Astrocyte of the cerebellum (primary cell): Measurements from ENCODE around the gene PLCXD3.

Experiments used
- DNase-seq: peaks from one replicate; pipeline ENCODE4 v3.0.0-alpha.2; 2011; ENCODE audit warnings: low read depth
- H3K4me3 ChIP-seq: 2 replicates; pipeline ENCODE4 v1.5.1; 2011; ENCODE audit warnings: mild to moderate bottlenecking, low read depth, low read length, moderate library complexity
- in situ Hi-C: cut with HindIII; loops from 2 replicates; pipeline ENCODE4 v1.10.0; 2017; ENCODE audit warnings: low sequenced_read_pairs
- TF ChIP-seq, protein P1 (sequence below): IDR thresholded peaks from 2 replicates; pipeline ENCODE4 v1.5.1; 2012; ENCODE audit warnings: low read length, low read depth, moderate library complexity, mild to moderate bottlenecking; ENCODE audit errors: missing control alignments

The PLCXD3 gene

DNA sequence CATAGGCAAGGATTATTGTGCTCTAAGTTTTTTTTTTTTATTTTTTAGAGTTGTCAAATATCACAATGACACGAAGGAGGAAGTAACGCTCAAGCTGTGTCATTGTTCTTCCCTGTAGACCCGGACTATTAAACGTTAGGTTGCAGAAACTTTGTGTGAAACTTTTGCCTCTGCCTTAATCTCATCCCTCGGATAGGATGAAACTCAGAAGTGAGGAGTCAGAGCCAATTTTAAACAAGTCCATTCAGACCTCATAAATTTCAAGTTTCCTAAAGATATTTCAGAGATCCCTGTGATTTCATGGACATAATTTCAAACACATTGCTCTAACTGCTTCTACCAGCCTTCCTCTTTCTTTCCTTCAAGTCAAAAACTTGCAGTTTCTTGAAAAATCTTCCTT lies 198.3 kb downstream of the PLCXD3 start:
- TF ChIP-seq, protein P1, sequence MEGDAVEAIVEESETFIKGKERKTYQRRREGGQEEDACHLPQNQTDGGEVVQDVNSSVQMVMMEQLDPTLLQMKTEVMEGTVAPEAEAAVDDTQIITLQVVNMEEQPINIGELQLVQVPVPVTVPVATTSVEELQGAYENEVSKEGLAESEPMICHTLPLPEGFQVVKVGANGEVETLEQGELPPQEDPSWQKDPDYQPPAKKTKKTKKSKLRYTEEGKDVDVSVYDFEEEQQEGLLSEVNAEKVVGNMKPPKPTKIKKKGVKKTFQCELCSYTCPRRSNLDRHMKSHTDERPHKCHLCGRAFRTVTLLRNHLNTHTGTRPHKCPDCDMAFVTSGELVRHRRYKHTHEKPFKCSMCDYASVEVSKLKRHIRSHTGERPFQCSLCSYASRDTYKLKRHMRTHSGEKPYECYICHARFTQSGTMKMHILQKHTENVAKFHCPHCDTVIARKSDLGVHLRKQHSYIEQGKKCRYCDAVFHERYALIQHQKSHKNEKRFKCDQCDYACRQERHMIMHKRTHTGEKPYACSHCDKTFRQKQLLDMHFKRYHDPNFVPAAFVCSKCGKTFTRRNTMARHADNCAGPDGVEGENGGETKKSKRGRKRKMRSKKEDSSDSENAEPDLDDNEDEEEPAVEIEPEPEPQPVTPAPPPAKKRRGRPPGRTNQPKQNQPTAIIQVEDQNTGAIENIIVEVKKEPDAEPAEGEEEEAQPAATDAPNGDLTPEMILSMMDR = no peak
- in situ Hi-C loops = no loop called here
- no peak overlapping the region for H3K4me3 ChIP-seq
- DNase-seq = no peak

DNA sequence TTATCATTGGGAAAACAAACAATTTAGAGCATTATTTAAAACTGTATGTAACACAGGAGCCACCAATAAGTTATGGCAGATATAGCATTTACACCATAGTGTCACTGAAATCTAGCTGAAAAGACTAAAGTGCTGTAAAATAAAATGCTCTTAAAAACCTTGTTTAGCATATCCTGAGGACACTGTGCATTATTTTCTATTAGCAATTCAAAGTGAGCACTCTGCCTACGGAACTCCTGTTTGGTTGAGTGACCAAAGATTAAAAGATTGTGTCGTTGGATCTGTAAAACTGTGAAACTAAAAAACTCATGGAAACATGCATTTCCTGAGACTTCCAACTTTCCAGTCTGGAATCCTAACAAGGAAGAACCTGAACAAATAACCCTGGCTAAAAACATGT lies 201.1 kb downstream of the PLCXD3 start:
- no peak for DNase-seq
- TF ChIP-seq, protein P1 = no peak
- no peak overlapping the region for H3K4me3 ChIP-seq
- in situ Hi-C loops = no loop called here

DNA sequence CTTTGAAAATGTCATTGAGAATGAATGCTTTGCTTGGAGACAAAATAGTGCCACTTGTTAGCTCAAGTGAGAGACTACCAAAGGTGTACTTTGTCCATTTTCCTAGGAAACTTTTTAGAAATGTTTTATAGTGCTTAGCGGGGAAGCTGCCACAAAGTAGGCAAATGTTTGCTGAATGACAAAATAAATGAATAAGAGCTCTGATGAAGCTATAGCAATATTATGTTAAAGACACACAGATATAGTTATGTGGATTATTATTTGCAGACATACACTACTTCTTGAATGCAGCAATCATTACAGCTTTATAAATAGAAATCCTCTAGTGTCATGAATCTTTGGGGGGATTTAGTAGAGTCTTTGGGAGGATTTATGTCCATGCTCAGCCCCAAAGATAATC lies 204.4 kb downstream of the PLCXD3 start:
- DNase-seq = no peak
- in situ Hi-C loops = no loop called here
- TF ChIP-seq, protein P1 = no peak
- no peak overlapping the region for H3K4me3 ChIP-seq

DNA sequence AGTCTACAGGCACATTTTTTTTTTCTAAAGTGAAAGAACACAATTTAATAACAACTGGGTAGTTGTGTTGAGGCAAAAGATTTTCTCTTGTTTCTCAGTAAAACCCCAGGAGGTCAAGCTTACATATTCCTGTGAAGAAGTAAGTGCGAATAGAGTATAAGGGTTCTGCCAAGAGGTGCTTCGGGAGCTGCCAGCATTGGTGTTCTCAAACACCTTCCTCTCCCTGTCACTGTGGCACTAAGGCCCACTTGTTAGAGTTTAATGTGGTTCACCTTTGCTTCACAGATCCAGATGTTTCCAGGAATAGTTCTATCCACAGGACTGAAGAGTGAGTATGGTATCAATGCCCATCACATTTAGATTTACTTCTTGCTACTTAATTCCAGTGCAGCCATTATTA lies 205.3 kb downstream of the PLCXD3 start:
- in situ Hi-C loops = no loop called here
- DNase-seq = no peak
- no peak overlapping the region for H3K4me3 ChIP-seq
- TF ChIP-seq, protein P1 = no peak

DNA sequence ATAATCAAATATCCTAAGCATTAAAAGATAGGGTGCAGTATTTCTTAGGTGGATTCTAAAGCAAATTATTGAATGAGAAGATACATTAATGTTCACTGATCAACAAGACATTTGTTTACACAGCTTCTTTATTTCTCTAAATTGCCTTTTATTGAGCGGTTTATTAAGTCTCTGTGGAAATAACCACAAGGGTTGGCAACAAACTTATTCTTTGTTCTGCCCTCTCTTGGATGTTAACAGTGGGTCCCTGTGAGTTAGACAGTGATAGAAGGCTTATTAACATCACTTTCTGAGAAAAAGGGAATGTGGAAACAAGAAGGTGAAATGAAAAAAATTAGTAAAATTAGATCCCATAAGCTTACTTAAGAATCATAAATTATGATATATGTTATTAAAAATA lies 214.3 kb downstream of the PLCXD3 start:
- in situ Hi-C loops = no loop called here
- TF ChIP-seq, protein P1 = no peak

DNA sequence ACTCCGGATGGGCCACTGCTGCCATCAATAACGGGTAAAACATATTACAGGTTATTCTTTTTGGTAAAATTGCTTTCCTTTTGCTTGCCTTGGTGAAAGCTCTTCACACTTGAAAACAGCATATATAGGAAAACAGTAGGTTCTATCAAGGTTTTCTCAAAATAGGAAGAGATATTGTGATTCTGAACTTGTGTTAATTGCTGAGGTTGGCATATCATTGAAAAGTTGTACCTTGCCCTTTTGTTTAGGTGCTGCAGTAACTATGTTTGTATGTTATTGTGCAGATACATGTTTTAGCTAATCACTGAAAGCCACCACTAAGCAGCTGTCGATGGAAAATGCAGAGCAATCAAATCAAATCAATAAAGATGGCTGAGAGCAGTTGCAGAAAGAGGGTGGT lies 219.1 kb downstream of the PLCXD3 start:
- TF ChIP-seq, protein P1 = no peak
- in situ Hi-C loops = no loop called here
- no peak for DNase-seq
- no peak overlapping the region for H3K4me3 ChIP-seq

More for the DNA sequence above, 214.3 kb downstream of the PLCXD3 start:
- DNase-seq = no peak
- H3K4me3 ChIP-seq = no peak overlapping the region

DNA sequence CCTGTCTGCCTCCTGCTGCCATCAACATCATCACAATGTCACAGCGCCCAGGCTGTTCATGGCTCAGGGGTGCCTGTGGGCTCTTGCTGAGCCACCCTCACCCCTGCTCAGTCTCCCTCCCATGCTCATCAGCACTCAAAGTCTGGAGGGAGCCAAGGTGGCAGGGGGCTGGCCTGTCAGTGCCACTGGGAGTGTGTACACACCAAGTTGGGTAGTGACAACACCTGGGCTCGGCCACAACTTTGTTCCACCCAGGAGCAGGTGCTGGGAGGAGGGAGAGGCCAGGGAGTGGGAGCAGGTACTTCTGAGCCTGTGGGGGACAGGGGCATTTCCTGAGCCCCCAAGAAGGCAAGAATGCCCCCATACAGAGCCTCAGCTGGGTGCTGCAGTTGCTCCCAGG lies 219.6 kb downstream of the PLCXD3 start:
- H3K4me3 ChIP-seq = no peak overlapping the region
- no peak for DNase-seq
- TF ChIP-seq, protein P1 = no peak
- in situ Hi-C loops = no loop called here
